K562 treated with DMSO at 1 percent for 12 hours (cell line): ENCODE results near the gene HNRNPD. TPM values are rescaled to one million over a fixed set of nuclear protein-coding genes. Genes with fewer than 3 reads are reported as not detected.

Experiments used
- total RNA-seq: library from RNA; unstranded; fragments of 300-600 nt; gene quantifications from 2 replicates; pipeline ENCODE4 v1.2.3, GENCODE V29; 2022; ENCODE audit not compliant: insufficient read depth

Gene HNRNPD, protein sequence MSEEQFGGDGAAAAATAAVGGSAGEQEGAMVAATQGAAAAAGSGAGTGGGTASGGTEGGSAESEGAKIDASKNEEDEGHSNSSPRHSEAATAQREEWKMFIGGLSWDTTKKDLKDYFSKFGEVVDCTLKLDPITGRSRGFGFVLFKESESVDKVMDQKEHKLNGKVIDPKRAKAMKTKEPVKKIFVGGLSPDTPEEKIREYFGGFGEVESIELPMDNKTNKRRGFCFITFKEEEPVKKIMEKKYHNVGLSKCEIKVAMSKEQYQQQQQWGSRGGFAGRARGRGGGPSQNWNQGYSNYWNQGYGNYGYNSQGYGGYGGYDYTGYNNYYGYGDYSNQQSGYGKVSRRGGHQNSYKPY
- 80.7 and 132 TPM in 2 replicates for total RNA-seq

GRCh38 chr4:82373816-82374625, at the start of gene HNRNPD:
TSS of gene HNRNPD (minus strand) at chr4:82373991. CDS start at chr4:82373678, 313 bp downstream.

Other genes starting within 250 kb of the HNRNPD start
- gene HNRNPDL, start 56.5 kb upstream of the HNRNPD start, total RNA-seq, result 38.2 and 92.2 TPM in 2 replicates
- 22.9 and 30.0 TPM in 2 replicates for gene ENOPH1, start 56.6 kb upstream of the HNRNPD start, total RNA-seq
- gene TMEM150C, start 188.0 kb upstream of the HNRNPD start, total RNA-seq, result not detected in 2 replicates